Lung (tissue), 12 donors: ENCODE data around the gene FAM193A. TPM values are rescaled to one million over a fixed set of nuclear protein-coding genes. Genes with fewer than 3 reads are reported as not detected.

Source experiments
- ATAC-seq: fragments of 200-7000 bp; cut with Tn5 transposase; one replicate; pipeline ENCODE4 v1.9.1; 2020; ENCODE audit warnings: moderate number of reproducible peaks; ENCODE audit not compliant: insufficient read depth, low FRiP score
- DNase-seq, 3 donors: peaks; one replicate each; pipeline ENCODE4 v3.0.0-alpha.2; 2013 to 2017
- H3K27ac ChIP-seq, 2 donors: one replicate each; pipeline ENCODE4 v1.5.1; 2013; ENCODE audit warnings: mild to moderate bottlenecking in 2 of 2, moderate library complexity in 2 of 2, control low read depth in 1 of 2, inconsistent platforms in 1 of 2, low read depth in 1 of 2, low read length in 1 of 2
- H3K27me3 ChIP-seq, 3 donors: one replicate each; pipeline ENCODE4 v1.5.1; 2013; ENCODE audit warnings: low read length in 2 of 3; ENCODE audit not compliant: control insufficient read depth in 3 of 3, insufficient read depth in 3 of 3
- H3K36me3 ChIP-seq, 4 donors: one replicate each; pipeline ENCODE4 v1.5.1; 2013; ENCODE audit warnings: low read length in 4 of 4, mild to moderate bottlenecking in 1 of 4, moderate library complexity in 1 of 4; ENCODE audit not compliant: control insufficient read depth in 4 of 4, insufficient read depth in 4 of 4
- H3K4me1 ChIP-seq, 5 donors: one replicate each; pipeline ENCODE4 v1.5.1; 2013; ENCODE audit warnings: low read length in 5 of 5, mild to moderate bottlenecking in 2 of 5, moderate library complexity in 1 of 5; ENCODE audit not compliant: control insufficient read depth in 5 of 5, insufficient read depth in 5 of 5
- H3K4me3 ChIP-seq: one replicate; pipeline ENCODE4 v1.5.1; 2013; ENCODE audit warnings: mild to moderate bottlenecking, control low read depth, moderate library complexity
- H3K9ac ChIP-seq, 2 donors: one replicate each; pipeline ENCODE4 v1.5.1; 2013; ENCODE audit warnings: low read length in 2 of 2, control low read depth in 1 of 2; ENCODE audit not compliant: insufficient read depth in 1 of 2
- H3K9me3 ChIP-seq, 4 donors: one replicate each; pipeline ENCODE4 v1.5.1; 2013; ENCODE audit warnings: low read length in 3 of 4, mild to moderate bottlenecking in 1 of 4, moderate library complexity in 1 of 4; ENCODE audit not compliant: control insufficient read depth in 4 of 4, insufficient read depth in 3 of 4
- WGBS, 2 donors: extraction: QIAGEN DNeasy Blood & Tissue Kit; methylation state at CpG; one replicate each; pipeline ENCODE4 v1.1.7; 2013; 5-methylcytosine and 5-hydroxymethylcytosine counted together
- polyA plus RNA-seq, 2 donors: library from polyadenylated mRNA; stranded (reverse); fragments of 200-250 nt; gene quantifications; one replicate each; pipeline ENCODE4 v1.2.1, GENCODE V29; 2013
- total RNA-seq, 2 donors: library from RNA; depleted of rRNA in 1 of 2; stranded (reverse); fragments of >200 nt in 1 of 2; gene quantifications; one replicate each; pipeline ENCODE4 v1.2.1, GENCODE V29; 2014 to 2021
- TF ChIP-seq, protein P1 (sequence below): IDR thresholded peaks from 2 replicates; pipeline ENCODE4 v1.5.1; 2012; ENCODE audit warnings: mild to moderate bottlenecking; ENCODE audit errors: control extremely low read depth, extremely low read depth
- donor health status: control.
- donor health status: control.
- donor health status: Bipolar disorder and iron deficiency.
- donor health status: healthy.
- donor health status: DM: yes; HTN: yes; CAD: no.

Gene FAM193A
- total and polyA plus RNA-seq, 4 donors, result 9.7 to 33.2 (median 17.5) TPM

DNA sequence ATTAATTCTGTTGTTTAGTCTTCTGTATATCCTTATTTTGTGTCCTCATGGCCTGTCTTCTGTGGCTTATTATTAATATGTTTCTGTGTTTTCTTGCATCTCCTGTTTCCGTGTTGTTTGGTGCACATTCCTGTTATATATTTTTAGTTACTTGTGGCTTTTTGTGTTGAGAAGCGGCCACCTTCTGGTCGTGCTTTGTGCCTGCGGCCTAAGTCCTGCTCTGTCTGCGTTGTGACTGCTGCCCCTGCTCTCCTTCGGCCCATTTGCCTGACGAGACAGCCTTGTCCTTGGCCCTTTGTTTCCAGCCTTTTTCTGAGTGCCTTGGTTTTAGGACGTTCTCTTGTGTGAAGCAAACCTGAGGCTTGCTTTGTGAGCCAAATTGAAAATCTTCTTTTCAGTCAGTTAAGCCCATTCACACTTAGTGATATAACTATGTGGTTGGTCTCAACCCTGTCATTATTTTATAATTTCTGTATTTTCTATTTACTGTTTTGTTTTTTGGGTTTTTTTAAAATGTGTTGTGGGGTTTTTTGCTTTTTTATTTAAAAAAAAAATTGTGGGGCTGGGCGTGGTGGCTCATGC lies 175.9 kb downstream of the FAM193A start:
- peaks cover 9 to 15% (median 14%) of the 10 kb centered on the region in 4 donors for H3K36me3 ChIP-seq
- no peak overlapping the region for H3K4me3 ChIP-seq
- TF ChIP-seq, protein P1, sequence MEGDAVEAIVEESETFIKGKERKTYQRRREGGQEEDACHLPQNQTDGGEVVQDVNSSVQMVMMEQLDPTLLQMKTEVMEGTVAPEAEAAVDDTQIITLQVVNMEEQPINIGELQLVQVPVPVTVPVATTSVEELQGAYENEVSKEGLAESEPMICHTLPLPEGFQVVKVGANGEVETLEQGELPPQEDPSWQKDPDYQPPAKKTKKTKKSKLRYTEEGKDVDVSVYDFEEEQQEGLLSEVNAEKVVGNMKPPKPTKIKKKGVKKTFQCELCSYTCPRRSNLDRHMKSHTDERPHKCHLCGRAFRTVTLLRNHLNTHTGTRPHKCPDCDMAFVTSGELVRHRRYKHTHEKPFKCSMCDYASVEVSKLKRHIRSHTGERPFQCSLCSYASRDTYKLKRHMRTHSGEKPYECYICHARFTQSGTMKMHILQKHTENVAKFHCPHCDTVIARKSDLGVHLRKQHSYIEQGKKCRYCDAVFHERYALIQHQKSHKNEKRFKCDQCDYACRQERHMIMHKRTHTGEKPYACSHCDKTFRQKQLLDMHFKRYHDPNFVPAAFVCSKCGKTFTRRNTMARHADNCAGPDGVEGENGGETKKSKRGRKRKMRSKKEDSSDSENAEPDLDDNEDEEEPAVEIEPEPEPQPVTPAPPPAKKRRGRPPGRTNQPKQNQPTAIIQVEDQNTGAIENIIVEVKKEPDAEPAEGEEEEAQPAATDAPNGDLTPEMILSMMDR, result no peak
- H3K4me1 ChIP-seq, result peaks cover 5 to 13% (median 7%) of the 10 kb centered on the region in 5 donors
- DNase-seq (peak in 1 of 3 donors; percentile 14), ATAC-seq (no peak)
- H3K27me3 ChIP-seq, result no peaks in the 10 kb centered on the region
- 72 to 74% methylated on average over 9 of the region's 9 CpGs for WGBS, 2 donors
- no peak overlapping the region for H3K27ac ChIP-seq
- H3K9ac ChIP-seq, result no peak overlapping the region
- no peaks in the 10 kb centered on the region for H3K9me3 ChIP-seq

DNA sequence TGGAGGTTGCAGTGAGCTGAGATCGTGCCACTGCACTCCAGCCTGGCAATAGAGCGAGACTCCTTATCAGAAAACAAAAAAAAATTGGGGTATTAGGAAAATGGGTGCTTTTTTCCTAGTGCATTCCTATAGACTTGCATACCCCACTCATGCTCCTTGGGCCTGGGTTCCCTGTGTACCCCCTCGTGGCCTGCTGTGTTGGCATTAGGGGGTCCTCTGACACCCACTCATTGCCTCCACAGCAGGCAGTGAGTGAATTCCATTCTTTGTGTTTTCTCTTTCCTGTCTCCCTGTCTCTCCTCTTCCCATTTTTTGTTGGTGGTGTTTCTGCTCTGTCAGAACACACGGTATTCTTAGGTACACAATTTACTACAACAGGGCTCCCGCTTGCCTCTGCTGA lies 176.9 kb downstream of the FAM193A start:
- peak overlapping the region; percentile 32 to 35 for H3K27ac ChIP-seq
- TF ChIP-seq, protein P1, result no peak
- H3K9me3 ChIP-seq, result no peaks in the 10 kb centered on the region
- peaks cover 5 to 13% (median 7%) of the 10 kb centered on the region in 5 donors for H3K4me1 ChIP-seq
- H3K36me3 ChIP-seq, result peaks cover 8 to 15% (median 11%) of the 10 kb centered on the region in 4 donors
- 87 to 88% methylated on average over 5 of the region's 5 CpGs for WGBS, 2 donors
- no peak overlapping the region for H3K9ac ChIP-seq
- DNase-seq, result no peak
- H3K27me3 ChIP-seq, result no peaks in the 10 kb centered on the region
- H3K4me3 ChIP-seq, result no peak overlapping the region
- ATAC-seq, result no peak

DNA sequence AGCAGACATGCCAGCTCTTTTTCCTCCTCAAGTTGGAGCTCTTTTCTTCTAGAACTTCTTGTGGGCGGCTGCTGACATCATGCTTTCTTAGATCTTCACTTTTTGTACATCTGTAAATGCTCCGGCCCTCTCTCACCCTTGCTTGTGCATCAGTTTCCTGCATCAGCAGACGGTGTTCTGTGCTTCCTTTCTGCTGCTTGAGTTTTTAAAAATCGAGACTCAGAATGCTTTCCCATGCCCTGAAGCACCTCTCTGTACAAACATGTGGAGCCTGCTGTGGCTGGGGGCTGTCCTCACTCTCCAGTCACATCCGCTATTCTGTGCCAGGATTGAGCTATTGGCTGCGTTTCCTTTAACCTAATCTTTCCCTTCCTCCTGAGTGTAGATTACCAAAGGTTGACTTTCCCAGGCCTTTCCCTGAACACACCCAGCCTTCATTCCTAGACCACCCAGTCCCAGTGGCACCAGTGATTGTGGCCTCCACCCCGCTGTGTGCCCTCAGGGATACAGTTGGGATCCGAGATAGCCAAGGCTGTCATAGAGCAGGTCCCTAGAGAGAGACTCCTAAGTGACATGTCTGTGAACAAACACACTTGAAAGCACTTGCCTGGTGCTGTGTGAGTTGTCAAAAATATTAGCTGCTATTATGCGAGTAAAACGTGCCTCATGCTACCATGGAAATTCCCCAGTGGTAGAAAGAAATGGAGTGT lies 177.8 kb downstream of the FAM193A start:
- TF ChIP-seq, protein P1, result no peak
- peak; percentile 66 to 87 (median 84) for DNase-seq
- Histone ChIP-seq H3K27ac (peak overlapping the region; percentile 22 to 43), H3K4me1 (peaks cover 5 to 13% (median 7%) of the 10 kb centered on the region in 5 donors), H3K4me3 (no peak overlapping the region), H3K9me3 (no peaks in the 10 kb centered on the region), H3K9ac (peak overlapping the region in 1 of 2 donors; percentile 35), H3K36me3 (peaks cover 7 to 18% (median 12%) of the 10 kb centered on the region in 4 donors), H3K27me3 (no peaks in the 10 kb centered on the region)
- peak; percentile 55 for ATAC-seq
- 22 to 29% methylated on average over 10 of the region's 10 CpGs for WGBS, 2 donors
